ENCODE results near the gene SV2A.
"Not testable (repeated sequence)": the region's sequence is repeated elsewhere in the genome, so short reads cannot be mapped to it uniquely, and the experiment has no call there.

The SV2A gene

GRCh38 chr1:149877211-149877946, 40.3 kb downstream of the SV2A start:
- H3K4me1 ChIP-seq (ENCODE audit: insufficient read depth, low read length) = no peaks in the 10 kb centered on the region
- no peak overlapping the region for H3K4me3 ChIP-seq (ENCODE audit: low read length)
- H2AFZ ChIP-seq (ENCODE audit: low read depth, low read length) = no peak overlapping the region
- no peaks in the 10 kb centered on the region for H3K27me3 ChIP-seq (ENCODE audit: insufficient read depth, low read length)
- H3K36me3 ChIP-seq (ENCODE audit: insufficient read depth, low read length) = no peaks in the 10 kb centered on the region
- no peaks in the 10 kb centered on the region for H3K9me3 ChIP-seq (ENCODE audit: low read length)

GRCh38 chr1:149873060-149873459, 44.6 kb downstream of the SV2A start:
- not testable (repeated sequence) for H3K4me1 ChIP-seq (ENCODE audit: insufficient read depth, low read length); H3K27me3 ChIP-seq (ENCODE audit: insufficient read depth, low read length); H2AFZ ChIP-seq (ENCODE audit: low read depth, low read length); H3K36me3 ChIP-seq (ENCODE audit: insufficient read depth, low read length); H3K4me3 ChIP-seq (ENCODE audit: low read length); H3K9me3 ChIP-seq (ENCODE audit: low read length)

- H3K4me1 ChIP-seq (ENCODE audit: insufficient read depth, low read length); H2AFZ ChIP-seq (ENCODE audit: low read depth, low read length); H3K9me3 ChIP-seq (ENCODE audit: low read length); H3K36me3 ChIP-seq (ENCODE audit: insufficient read depth, low read length); H3K4me3 ChIP-seq (ENCODE audit: low read length); H3K27me3 ChIP-seq (ENCODE audit: insufficient read depth, low read length): not testable (repeated sequence)
Measured at GRCh38 chr1:149866887-149867286, 50.8 kb downstream of the SV2A start.

GRCh38 chr1:149861497-149862054, 56.1 kb downstream of the SV2A start:
- H3K4me3 ChIP-seq (ENCODE audit: low read length); H3K9me3 ChIP-seq (ENCODE audit: low read length); H2AFZ ChIP-seq (ENCODE audit: low read depth, low read length); H3K4me1 ChIP-seq (ENCODE audit: insufficient read depth, low read length); H3K36me3 ChIP-seq (ENCODE audit: insufficient read depth, low read length); H3K27me3 ChIP-seq (ENCODE audit: insufficient read depth, low read length): not testable (repeated sequence)

GRCh38 chr1:149860684-149861496, 56.8 kb downstream of the SV2A start:
- not testable (repeated sequence) for H2AFZ ChIP-seq (ENCODE audit: low read depth, low read length); H3K9me3 ChIP-seq (ENCODE audit: low read length); H3K36me3 ChIP-seq (ENCODE audit: insufficient read depth, low read length); H3K27me3 ChIP-seq (ENCODE audit: insufficient read depth, low read length); H3K4me1 ChIP-seq (ENCODE audit: insufficient read depth, low read length); H3K4me3 ChIP-seq (ENCODE audit: low read length)

GRCh38 chr1:149860271-149860670, 57.4 kb downstream of the SV2A start:
- H3K36me3 ChIP-seq (ENCODE audit: insufficient read depth, low read length); H3K4me1 ChIP-seq (ENCODE audit: insufficient read depth, low read length); H2AFZ ChIP-seq (ENCODE audit: low read depth, low read length); H3K27me3 ChIP-seq (ENCODE audit: insufficient read depth, low read length); H3K9me3 ChIP-seq (ENCODE audit: low read length); H3K4me3 ChIP-seq (ENCODE audit: low read length): not testable (repeated sequence)

All from neuron (in vitro differentiated cells).